T1000 (cell line): ENCODE results near the gene KIF24.
"Not testable (repeated sequence)": the region's sequence is repeated elsewhere in the genome, so short reads cannot be mapped to it uniquely, and the experiment has no call there.

Source experiments
- DNase-seq: peaks from one replicate; lab custom pipeline; 2025; ENCODE audit warnings: mixed read lengths; lab: John Stamatoyannopoulos, UW

KIF24 gene

GRCh38 chr9:34365282-34365681 lies 36.2 kb upstream of the KIF24 start:
- DNase-seq = no peak

- no peak for DNase-seq
These were observed 34.7 kb upstream of the KIF24 start for GRCh38 chr9:34363619-34364351.

- DNase-seq = no peak
These were observed 33.6 kb upstream of the KIF24 start for GRCh38 chr9:34362614-34363214.

- DNase-seq = not testable (repeated sequence)
These were observed 23.9 kb upstream of the KIF24 start for GRCh38 chr9:34352957-34353356.

- not testable (repeated sequence) for DNase-seq
These were observed 23.1 kb upstream of the KIF24 start for GRCh38 chr9:34352122-34352652.

GRCh38 chr9:34349324-34349723 lies 20.3 kb upstream of the KIF24 start:
- DNase-seq = no peak

- no peak for DNase-seq
These were observed 18.7 kb upstream of the KIF24 start for GRCh38 chr9:34347800-34348158.

- no peak for DNase-seq
These were observed 18.1 kb upstream of the KIF24 start for GRCh38 chr9:34346873-34347799.

GRCh38 chr9:34343605-34344004 lies 14.5 kb upstream of the KIF24 start:
- no peak for DNase-seq

- no peak for DNase-seq
These were observed 14.0 kb upstream of the KIF24 start for GRCh38 chr9:34343090-34343489.

- no peak for DNase-seq
These were observed 12.7 kb upstream of the KIF24 start for GRCh38 chr9:34341659-34342295.

GRCh38 chr9:34338665-34339385 lies 9.8 kb upstream of the KIF24 start:
- no peak for DNase-seq

GRCh38 chr9:34338079-34338478 lies 9.0 kb upstream of the KIF24 start:
- DNase-seq = not testable (repeated sequence)

GRCh38 chr9:34337403-34337802 lies 8.3 kb upstream of the KIF24 start:
- no peak for DNase-seq

GRCh38 chr9:34335376-34335775 lies 6.3 kb upstream of the KIF24 start:
- no peak for DNase-seq

GRCh38 chr9:34334916-34335315 lies 5.8 kb upstream of the KIF24 start:
- no peak for DNase-seq

GRCh38 chr9:34334337-34334824 lies 5.3 kb upstream of the KIF24 start:
- DNase-seq = no peak

GRCh38 chr9:34333836-34334235 lies 4.8 kb upstream of the KIF24 start:
- DNase-seq = no peak

- no peak for DNase-seq
These were observed 3.3 kb upstream of the KIF24 start for GRCh38 chr9:34332076-34332964.

- no peak for DNase-seq
These were observed 2.1 kb upstream of the KIF24 start for GRCh38 chr9:34331196-34331595.
